ENCODE results near the gene ADAMTS15.

DNA sequence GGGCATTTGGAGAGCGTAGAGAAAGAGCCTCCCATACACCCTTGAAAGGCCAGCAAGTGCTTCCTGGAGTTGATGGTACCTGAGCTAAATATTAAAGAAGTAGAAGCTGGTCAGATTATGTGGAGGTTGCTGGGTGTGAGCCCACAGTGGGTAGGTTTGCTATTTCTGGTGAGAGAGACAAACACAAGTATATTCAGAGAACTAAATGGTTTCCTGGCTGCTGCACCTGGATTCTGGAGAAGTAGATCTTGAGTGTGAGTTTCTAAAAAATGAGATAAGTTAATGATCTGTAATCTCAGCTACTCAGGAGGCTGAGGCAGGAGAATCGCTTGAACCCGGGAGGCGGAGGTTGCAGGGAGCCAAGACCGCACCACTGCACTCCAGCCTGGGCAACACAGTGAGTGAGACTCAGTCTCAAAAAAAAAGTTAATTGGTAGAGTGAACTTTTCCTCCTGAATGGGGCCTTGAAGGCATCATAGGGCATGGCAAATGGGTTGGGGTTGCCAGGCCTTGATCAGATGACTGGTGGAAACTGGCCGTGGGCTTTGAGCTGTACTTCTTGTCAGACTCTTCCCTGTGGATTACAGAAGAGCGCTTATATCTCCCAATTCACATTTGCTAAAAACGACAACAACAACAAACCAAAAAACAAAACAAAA is 75.8 kb downstream of the ADAMTS15 start:
- TF ChIP-seq, protein P1, sequence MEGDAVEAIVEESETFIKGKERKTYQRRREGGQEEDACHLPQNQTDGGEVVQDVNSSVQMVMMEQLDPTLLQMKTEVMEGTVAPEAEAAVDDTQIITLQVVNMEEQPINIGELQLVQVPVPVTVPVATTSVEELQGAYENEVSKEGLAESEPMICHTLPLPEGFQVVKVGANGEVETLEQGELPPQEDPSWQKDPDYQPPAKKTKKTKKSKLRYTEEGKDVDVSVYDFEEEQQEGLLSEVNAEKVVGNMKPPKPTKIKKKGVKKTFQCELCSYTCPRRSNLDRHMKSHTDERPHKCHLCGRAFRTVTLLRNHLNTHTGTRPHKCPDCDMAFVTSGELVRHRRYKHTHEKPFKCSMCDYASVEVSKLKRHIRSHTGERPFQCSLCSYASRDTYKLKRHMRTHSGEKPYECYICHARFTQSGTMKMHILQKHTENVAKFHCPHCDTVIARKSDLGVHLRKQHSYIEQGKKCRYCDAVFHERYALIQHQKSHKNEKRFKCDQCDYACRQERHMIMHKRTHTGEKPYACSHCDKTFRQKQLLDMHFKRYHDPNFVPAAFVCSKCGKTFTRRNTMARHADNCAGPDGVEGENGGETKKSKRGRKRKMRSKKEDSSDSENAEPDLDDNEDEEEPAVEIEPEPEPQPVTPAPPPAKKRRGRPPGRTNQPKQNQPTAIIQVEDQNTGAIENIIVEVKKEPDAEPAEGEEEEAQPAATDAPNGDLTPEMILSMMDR (conservative IDR thresholded peaks at IDR 0.05 in 1 of 2, IDR thresholded peaks at IDR 0.05 in 1 of 2; ENCODE audit: low read depth in 1 of 2, low read length in 2 of 2) = no peak
- no peak for TF ChIP-seq EZH2 (IDR thresholded peaks at IDR 0.05; ENCODE audit: low read length, missing control alignments)
